Measurements from ENCODE around the gene FOSL1. TPM values are rescaled to one million over a fixed set of nuclear protein-coding genes. Genes with fewer than 3 reads are reported as not detected.

Gene FOSL1
- total RNA-seq, 3 donors from 2014 or later (not counting 1 experiment from before 2014, with no cell fraction given) = 3.4 to 9.0 (median 6.8) TPM

GRCh38 chr11:65867284-65868071 is 32.7 kb downstream of the FOSL1 start:
- Mint-ChIP-seq H3K4me3 (no peak overlapping the region), H3K27me3 (ENCODE audit: low read depth in 2 of 2) (no peaks in the 10 kb centered on the region), H3K9me3 (no peaks in the 10 kb centered on the region), H3K4me1 (peaks cover 16 to 32% of the 10 kb centered on the region in 2 donors), H3K27ac (no peak overlapping the region), H3K36me3 (no peaks in the 10 kb centered on the region)
- Histone ChIP-seq H3K36me3 (ENCODE audit: control insufficient read depth, insufficient read depth, low read length) (peaks cover 42% of the 10 kb centered on the region), H3K4me3 (ENCODE audit: low read length) (no peak overlapping the region), H3K27me3 (ENCODE audit: control insufficient read depth, insufficient read depth, low read length) (no peaks in the 10 kb centered on the region), H3K27ac (ENCODE audit: low read length) (no peak overlapping the region), H3K9me3 (ENCODE audit: control insufficient read depth, insufficient read depth, low read length) (no peaks in the 10 kb centered on the region), H3K4me1 (ENCODE audit: control insufficient read depth, insufficient read depth, low read length) (peaks cover 20% of the 10 kb centered on the region)
- TF ChIP-seq, protein P1, sequence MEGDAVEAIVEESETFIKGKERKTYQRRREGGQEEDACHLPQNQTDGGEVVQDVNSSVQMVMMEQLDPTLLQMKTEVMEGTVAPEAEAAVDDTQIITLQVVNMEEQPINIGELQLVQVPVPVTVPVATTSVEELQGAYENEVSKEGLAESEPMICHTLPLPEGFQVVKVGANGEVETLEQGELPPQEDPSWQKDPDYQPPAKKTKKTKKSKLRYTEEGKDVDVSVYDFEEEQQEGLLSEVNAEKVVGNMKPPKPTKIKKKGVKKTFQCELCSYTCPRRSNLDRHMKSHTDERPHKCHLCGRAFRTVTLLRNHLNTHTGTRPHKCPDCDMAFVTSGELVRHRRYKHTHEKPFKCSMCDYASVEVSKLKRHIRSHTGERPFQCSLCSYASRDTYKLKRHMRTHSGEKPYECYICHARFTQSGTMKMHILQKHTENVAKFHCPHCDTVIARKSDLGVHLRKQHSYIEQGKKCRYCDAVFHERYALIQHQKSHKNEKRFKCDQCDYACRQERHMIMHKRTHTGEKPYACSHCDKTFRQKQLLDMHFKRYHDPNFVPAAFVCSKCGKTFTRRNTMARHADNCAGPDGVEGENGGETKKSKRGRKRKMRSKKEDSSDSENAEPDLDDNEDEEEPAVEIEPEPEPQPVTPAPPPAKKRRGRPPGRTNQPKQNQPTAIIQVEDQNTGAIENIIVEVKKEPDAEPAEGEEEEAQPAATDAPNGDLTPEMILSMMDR (IDR thresholded peaks at IDR 0.05) = no peak
- no peak for DNase-seq
- ATAC-seq = no peak
- intact Hi-C loops (cut with micrococcal nuclease) = no loop called here
- 72% methylated on average over 27 of the region's 29 CpGs for WGBS (ENCODE audit: insufficient coverage)

- no peak for ATAC-seq
- Mint-ChIP-seq H3K27me3 (ENCODE audit: low read depth in 2 of 2) (no peaks in the 10 kb centered on the region), H3K9me3 (no peaks in the 10 kb centered on the region), H3K27ac (no peak overlapping the region), H3K4me3 (no peak overlapping the region), H3K4me1 (peaks cover 17 to 34% of the 10 kb centered on the region in 2 donors), H3K36me3 (no peaks in the 10 kb centered on the region)
- TF ChIP-seq, protein P1 (IDR thresholded peaks at IDR 0.05) = no peak
- H3K27me3 ChIP-seq (ENCODE audit: control insufficient read depth, insufficient read depth, low read length) = no peaks in the 10 kb centered on the region
- peaks cover 47% of the 10 kb centered on the region for H3K36me3 ChIP-seq (ENCODE audit: control insufficient read depth, insufficient read depth, low read length)
- H3K27ac ChIP-seq (ENCODE audit: low read length) = no peak overlapping the region
- WGBS (ENCODE audit: insufficient coverage) = 94% methylated on average over 21 of the region's 21 CpGs
- H3K4me1 ChIP-seq (ENCODE audit: control insufficient read depth, insufficient read depth, low read length) = peaks cover 21% of the 10 kb centered on the region
- intact Hi-C loops (cut with micrococcal nuclease) = no loop called here
- no peak for DNase-seq
- H3K9me3 ChIP-seq (ENCODE audit: control insufficient read depth, insufficient read depth, low read length) = no peaks in the 10 kb centered on the region
- H3K4me3 ChIP-seq (ENCODE audit: low read length) = no peak overlapping the region
These were observed 33.5 kb downstream of the FOSL1 start for GRCh38 chr11:65866509-65867283.

GRCh38 chr11:65865550-65866172 is 34.5 kb downstream of the FOSL1 start:
- Mint-ChIP-seq H3K36me3 (no peaks in the 10 kb centered on the region), H3K9me3 (no peaks in the 10 kb centered on the region)
- TF ChIP-seq, protein P1 (IDR thresholded peaks at IDR 0.05) = no peak

More at GRCh38 chr11:65865550-65866172, 34.5 kb downstream of the FOSL1 start:
- H3K4me3 Mint-ChIP-seq = no peak overlapping the region
- WGBS (ENCODE audit: insufficient coverage) = 96% methylated on average over 9 of the region's 9 CpGs
- Histone ChIP-seq H3K4me1 (ENCODE audit: control insufficient read depth, insufficient read depth, low read length) (peaks cover 25% of the 10 kb centered on the region), H3K9me3 (ENCODE audit: control insufficient read depth, insufficient read depth, low read length) (no peaks in the 10 kb centered on the region), H3K4me3 (ENCODE audit: low read length) (no peak overlapping the region), H3K27ac (ENCODE audit: low read length) (no peak overlapping the region), H3K27me3 (ENCODE audit: control insufficient read depth, insufficient read depth, low read length) (no peaks in the 10 kb centered on the region), H3K36me3 (ENCODE audit: control insufficient read depth, insufficient read depth, low read length) (peaks cover 47% of the 10 kb centered on the region)
- ATAC-seq (no peak), DNase-seq (no peak)
- H3K27me3 Mint-ChIP-seq (ENCODE audit: low read depth in 2 of 2) = no peaks in the 10 kb centered on the region
- peaks cover 16 to 39% of the 10 kb centered on the region in 2 donors for H3K4me1 Mint-ChIP-seq
- intact Hi-C loops (cut with micrococcal nuclease) = no loop called here
- H3K27ac Mint-ChIP-seq = no peak overlapping the region
